ENCODE results near the gene LAMB1.
A peak's percentile ranks its signal among the peaks of the same experiment; 100 is the strongest.

The LAMB1 gene

GRCh38 chr7:107981466-107981865, 21.5 kb downstream of the LAMB1 start:
- no peak for TF ChIP-seq CTCF (IDR thresholded peaks at IDR 0.05; ENCODE audit: poor library complexity, severe bottlenecking)
- ATAC-seq (ENCODE audit: low read depth), result no peak
- Histone ChIP-seq H3K4me1 (ENCODE audit: insufficient read depth, poor library complexity, severe bottlenecking) (no peaks in the 10 kb centered on the region), H3K36me3 (ENCODE audit: low read depth) (peaks cover 96% of the 10 kb centered on the region), H3K9me3 (ENCODE audit: severe bottlenecking) (no peaks in the 10 kb centered on the region), H3K4me3 (ENCODE audit: severe bottlenecking) (no peak overlapping the region), H3K27ac (ENCODE audit: poor library complexity, severe bottlenecking) (no peak overlapping the region), H3K27me3 (ENCODE audit: insufficient read depth, poor library complexity, severe bottlenecking) (no peaks in the 10 kb centered on the region)
- DNase-seq (ENCODE audit: low spot score), result no peak

GRCh38 chr7:107980671-107981190, 22.2 kb downstream of the LAMB1 start:
- no peak for TF ChIP-seq CTCF (IDR thresholded peaks at IDR 0.05; ENCODE audit: poor library complexity, severe bottlenecking)
- peaks cover 96% of the 10 kb centered on the region for H3K36me3 ChIP-seq (ENCODE audit: low read depth)
- H3K9me3 ChIP-seq (ENCODE audit: severe bottlenecking), result no peaks in the 10 kb centered on the region
- H3K27me3 ChIP-seq (ENCODE audit: insufficient read depth, poor library complexity, severe bottlenecking), result no peaks in the 10 kb centered on the region
- no peak overlapping the region for H3K4me3 ChIP-seq (ENCODE audit: severe bottlenecking)
- no peaks in the 10 kb centered on the region for H3K4me1 ChIP-seq (ENCODE audit: insufficient read depth, poor library complexity, severe bottlenecking)
- no peak for DNase-seq (ENCODE audit: low spot score)
- ATAC-seq (ENCODE audit: low read depth), result no peak
- H3K27ac ChIP-seq (ENCODE audit: poor library complexity, severe bottlenecking), result peak overlapping the region; percentile 4

DNA sequence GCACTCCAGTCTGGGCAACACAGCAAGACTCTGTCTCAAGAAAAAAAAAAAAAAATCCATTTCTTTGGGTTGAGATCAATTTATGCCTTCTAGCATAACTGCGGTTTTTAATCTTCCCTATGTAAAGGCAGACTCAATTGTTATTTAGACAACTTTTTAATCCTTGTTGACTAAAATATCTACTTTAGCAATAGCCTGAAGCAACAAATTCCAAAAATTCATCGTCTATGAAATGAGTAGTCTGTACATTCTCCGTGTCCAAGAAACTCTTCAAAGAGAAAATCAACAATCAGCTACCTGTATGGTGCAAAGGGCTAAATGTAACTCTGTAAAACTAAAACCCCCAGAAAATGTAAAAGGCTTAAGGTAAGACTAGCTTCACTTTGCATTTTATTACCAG, 22.8 kb downstream of the LAMB1 start:
- Histone ChIP-seq H3K4me1 (ENCODE audit: insufficient read depth, poor library complexity, severe bottlenecking) (no peaks in the 10 kb centered on the region), H3K36me3 (ENCODE audit: low read depth) (peaks cover 96% of the 10 kb centered on the region)
- no peak for DNase-seq (ENCODE audit: low spot score)

GRCh38 chr7:107978815-107979408, 24.0 kb downstream of the LAMB1 start:
- no peak overlapping the region for H3K27ac ChIP-seq (ENCODE audit: poor library complexity, severe bottlenecking)
- no peak for DNase-seq (ENCODE audit: low spot score)
- no peaks in the 10 kb centered on the region for H3K27me3 ChIP-seq (ENCODE audit: insufficient read depth, poor library complexity, severe bottlenecking)
- H3K4me1 ChIP-seq (ENCODE audit: insufficient read depth, poor library complexity, severe bottlenecking), result peaks cover 8% of the 10 kb centered on the region
- ATAC-seq (ENCODE audit: low read depth), result no peak
- peaks cover 96% of the 10 kb centered on the region for H3K36me3 ChIP-seq (ENCODE audit: low read depth)
- no peaks in the 10 kb centered on the region for H3K9me3 ChIP-seq (ENCODE audit: severe bottlenecking)
- TF ChIP-seq CTCF (IDR thresholded peaks at IDR 0.05; ENCODE audit: poor library complexity, severe bottlenecking), result no peak
- H3K4me3 ChIP-seq (ENCODE audit: severe bottlenecking), result no peak overlapping the region

More for the DNA sequence above, 22.8 kb downstream of the LAMB1 start:
- TF ChIP-seq CTCF (IDR thresholded peaks at IDR 0.05; ENCODE audit: poor library complexity, severe bottlenecking), result no peak
- Histone ChIP-seq H3K4me3 (ENCODE audit: severe bottlenecking) (no peak overlapping the region), H3K27me3 (ENCODE audit: insufficient read depth, poor library complexity, severe bottlenecking) (no peaks in the 10 kb centered on the region), H3K27ac (ENCODE audit: poor library complexity, severe bottlenecking) (peak overlapping the region; percentile 4), H3K9me3 (ENCODE audit: severe bottlenecking) (no peaks in the 10 kb centered on the region)
- ATAC-seq (ENCODE audit: low read depth), result no peak

GRCh38 chr7:107977048-107977447, 25.9 kb downstream of the LAMB1 start:
- DNase-seq (ENCODE audit: low spot score) (no peak), ATAC-seq (ENCODE audit: low read depth) (no peak)
- peaks cover 27% of the 10 kb centered on the region for H3K4me1 ChIP-seq (ENCODE audit: insufficient read depth, poor library complexity, severe bottlenecking)
- no peak for TF ChIP-seq CTCF (IDR thresholded peaks at IDR 0.05; ENCODE audit: poor library complexity, severe bottlenecking)
- H3K27ac ChIP-seq (ENCODE audit: poor library complexity, severe bottlenecking), result no peak overlapping the region
- H3K36me3 ChIP-seq (ENCODE audit: low read depth), result peaks cover 96% of the 10 kb centered on the region
- H3K4me3 ChIP-seq (ENCODE audit: severe bottlenecking), result no peak overlapping the region
- H3K9me3 ChIP-seq (ENCODE audit: severe bottlenecking), result no peaks in the 10 kb centered on the region
- no peaks in the 10 kb centered on the region for H3K27me3 ChIP-seq (ENCODE audit: insufficient read depth, poor library complexity, severe bottlenecking)

All from RWPE2 (cell line).